Vagina (tissue), 2 donors: Measurements from ENCODE around the gene NR4A2. TPM values are rescaled to one million over a fixed set of nuclear protein-coding genes. Genes with fewer than 3 reads are reported as not detected.

ENCODE experiments used
- DNase-seq, 2 donors: peaks; one replicate each; pipeline ENCODE4 v3.0.0-alpha.2; 2017; ENCODE audit errors: extremely low spot score in 2 of 2
- H3K27ac ChIP-seq: fragments of 200-600 bp; sonication (generic); one replicate; pipeline ENCODE4 v1.5.1; 2019
- H3K27me3 ChIP-seq: fragments of 200-600 bp; sonication (generic); one replicate; pipeline ENCODE4 v1.5.1; 2019
- H3K36me3 ChIP-seq, 2 donors: fragments of 200-600 bp; sonication (generic); one replicate each; pipeline ENCODE4 v1.5.1; 2017 to 2019
- H3K4me1 ChIP-seq: fragments of 200-600 bp; sonication (generic); one replicate; pipeline ENCODE4 v1.5.1; 2019
- H3K4me3 ChIP-seq, 2 donors: fragments of 200-600 bp; sonication (generic); 1 replicate in 1 of 2; 2 replicates in 1 of 2; pipeline ENCODE4 v1.5.1; 2016 to 2019
- H3K9me3 ChIP-seq: fragments of 200-600 bp; sonication (generic); one replicate; pipeline ENCODE4 v1.5.1; 2019
- POLR2A ChIP-seq, 2 donors: fragments of 450-650 bp; IDR thresholded peaks; one replicate each; pipeline ENCODE4 v1.6.1; 2017; ENCODE audit warnings: antibody characterized with exemption in 2 of 2, mild to moderate bottlenecking in 2 of 2, moderate library complexity in 2 of 2
- POLR2AphosphoS5 ChIP-seq, 2 donors: sonication (generic); formaldehyde crosslinking; IDR thresholded peaks; one replicate each; pipeline ENCODE4 v1.9.0; 2017; ENCODE audit warnings: antibody characterized with exemption in 2 of 2, mild to moderate bottlenecking in 2 of 2, low read depth in 1 of 2; ENCODE audit not compliant: insufficient read depth in 1 of 2
- intact Hi-C: fragments of 100-400 bp; cut with DNase I; formaldehyde crosslinking; loops from one replicate; pipeline ENCODE4 v1.15.1; 2023
- total RNA-seq: library from RNA; depleted of rRNA; stranded (reverse); fragments of >200 nt; gene quantifications from one replicate; pipeline ENCODE4 v1.2.3, GENCODE V29; 2016
- TF ChIP-seq, protein P1 (sequence below), 3 experiments: fragments of 450-650 bp in 2 of 3; fragments of 200-600 bp in 1 of 3; sonication (generic) in 1 of 3; IDR thresholded peaks; one replicate each; pipeline ENCODE4 v1.5.1; 2017 to 2019; ENCODE audit warnings: antibody characterized with exemption in 3 of 3, mild to moderate bottlenecking in 2 of 3, moderate library complexity in 2 of 3

Gene NR4A2
- total RNA-seq, 1 donor from 2014 or later, result 17.2 TPM

DNA sequence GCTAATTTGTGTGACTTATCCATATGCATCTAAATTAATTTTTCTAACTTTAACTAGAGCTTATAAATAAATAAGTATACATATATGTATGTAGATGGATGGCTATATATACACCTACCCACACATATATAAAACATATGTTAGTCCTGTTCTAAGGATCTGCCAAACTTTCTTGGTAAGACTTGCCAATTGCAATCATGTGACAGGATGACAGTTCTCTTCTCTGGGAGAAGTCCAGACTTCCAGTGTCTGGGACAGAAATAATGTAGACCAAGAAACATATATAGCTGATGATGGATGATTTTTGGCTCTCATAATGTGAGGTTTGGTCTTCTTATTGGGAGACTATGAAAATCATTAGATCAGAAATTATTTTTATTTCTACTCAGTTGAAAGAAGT, 30.6 kb upstream of the NR4A2 start:
- Histone ChIP-seq H3K9me3 (no peaks in the 10 kb centered on the region), H3K4me3 (no peak overlapping the region), H3K4me1 (no peaks in the 10 kb centered on the region), H3K36me3 (no peaks in the 10 kb centered on the region), H3K27ac (no peak overlapping the region), H3K27me3 (no peaks in the 10 kb centered on the region)
- no peak for DNase-seq
- TF ChIP-seq POLR2AphosphoS5 (IDR thresholded peaks at IDR 0.05; ENCODE audit: insufficient read depth in 1 of 2, low read depth in 1 of 2), result no peak
- TF ChIP-seq POLR2A (IDR thresholded peaks at IDR 0.05), result no peak
- TF ChIP-seq, protein P1, sequence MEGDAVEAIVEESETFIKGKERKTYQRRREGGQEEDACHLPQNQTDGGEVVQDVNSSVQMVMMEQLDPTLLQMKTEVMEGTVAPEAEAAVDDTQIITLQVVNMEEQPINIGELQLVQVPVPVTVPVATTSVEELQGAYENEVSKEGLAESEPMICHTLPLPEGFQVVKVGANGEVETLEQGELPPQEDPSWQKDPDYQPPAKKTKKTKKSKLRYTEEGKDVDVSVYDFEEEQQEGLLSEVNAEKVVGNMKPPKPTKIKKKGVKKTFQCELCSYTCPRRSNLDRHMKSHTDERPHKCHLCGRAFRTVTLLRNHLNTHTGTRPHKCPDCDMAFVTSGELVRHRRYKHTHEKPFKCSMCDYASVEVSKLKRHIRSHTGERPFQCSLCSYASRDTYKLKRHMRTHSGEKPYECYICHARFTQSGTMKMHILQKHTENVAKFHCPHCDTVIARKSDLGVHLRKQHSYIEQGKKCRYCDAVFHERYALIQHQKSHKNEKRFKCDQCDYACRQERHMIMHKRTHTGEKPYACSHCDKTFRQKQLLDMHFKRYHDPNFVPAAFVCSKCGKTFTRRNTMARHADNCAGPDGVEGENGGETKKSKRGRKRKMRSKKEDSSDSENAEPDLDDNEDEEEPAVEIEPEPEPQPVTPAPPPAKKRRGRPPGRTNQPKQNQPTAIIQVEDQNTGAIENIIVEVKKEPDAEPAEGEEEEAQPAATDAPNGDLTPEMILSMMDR (IDR thresholded peaks at IDR 0.05), result no peak
- intact Hi-C loops, result loop anchor here (5.0 kb wide), 1 partner anchor 1236 kb away; no protein-coding TSS in a partner anchor

DNA sequence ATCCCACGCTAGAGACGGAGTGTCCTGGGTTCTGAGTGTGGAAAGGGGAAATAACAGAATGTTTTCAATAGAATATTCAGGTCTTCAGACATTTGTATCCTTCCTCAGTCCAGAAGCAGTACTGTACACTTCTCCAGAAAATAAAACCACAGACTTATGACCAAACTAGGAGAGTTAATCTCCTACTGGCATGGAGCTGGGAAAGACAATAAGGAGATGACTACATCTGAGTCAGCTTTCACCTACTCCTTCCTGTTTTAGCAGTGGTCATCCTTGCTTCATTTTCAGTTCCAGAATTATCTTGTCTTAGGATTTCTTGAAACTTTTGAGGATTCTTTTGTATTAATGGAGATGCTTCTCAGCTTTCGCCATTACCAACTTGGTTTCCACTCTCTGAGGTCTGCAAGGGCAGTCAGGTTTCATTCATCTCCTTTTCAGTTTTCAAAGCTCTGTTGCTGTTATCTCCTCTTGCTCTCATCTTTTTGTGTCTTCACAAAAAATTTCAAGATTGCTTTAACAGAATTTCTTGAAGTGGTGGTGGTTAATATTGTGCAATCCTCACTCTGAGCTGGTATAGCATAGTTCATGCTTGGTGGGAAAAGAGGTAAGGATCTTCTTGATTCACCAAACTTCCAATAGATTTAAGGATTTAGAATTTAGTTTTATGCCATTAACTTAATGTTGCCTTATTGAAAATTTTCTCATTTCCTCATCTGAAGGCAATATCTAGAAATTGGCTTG, 23.7 kb upstream of the NR4A2 start:
- H3K4me3 ChIP-seq, result no peak overlapping the region
- intact Hi-C loops, result no loop called here
- DNase-seq, result no peak
- H3K36me3 ChIP-seq, result no peaks in the 10 kb centered on the region
- H3K4me1 ChIP-seq, result no peaks in the 10 kb centered on the region
- H3K27ac ChIP-seq, result no peak overlapping the region
- H3K27me3 ChIP-seq, result no peaks in the 10 kb centered on the region
- TF ChIP-seq POLR2AphosphoS5 (IDR thresholded peaks at IDR 0.05; ENCODE audit: insufficient read depth in 1 of 2, low read depth in 1 of 2) (no peak), POLR2A (IDR thresholded peaks at IDR 0.05) (no peak)
- TF ChIP-seq, protein P1 (IDR thresholded peaks at IDR 0.05), result no peak
- H3K9me3 ChIP-seq, result no peaks in the 10 kb centered on the region

DNA sequence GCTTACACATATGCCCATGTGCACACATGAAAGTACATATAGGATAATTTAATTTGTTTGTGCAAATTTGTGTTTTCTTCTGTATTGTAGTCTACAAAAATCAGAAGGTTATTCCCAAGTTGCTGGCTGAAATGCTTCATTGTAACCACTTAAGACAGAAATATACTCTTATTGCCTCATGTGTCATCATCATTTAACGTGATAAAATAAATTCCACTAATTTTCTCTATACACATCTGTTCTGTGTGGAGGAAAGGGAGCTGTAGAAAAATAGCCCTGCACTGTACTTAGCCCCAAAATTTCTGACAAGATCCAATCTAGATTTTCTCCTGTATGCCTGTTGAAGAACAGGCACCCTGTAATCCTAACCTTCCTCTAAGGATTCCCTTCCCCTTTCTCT, 20.4 kb upstream of the NR4A2 start:
- Histone ChIP-seq H3K27me3 (no peaks in the 10 kb centered on the region), H3K36me3 (no peaks in the 10 kb centered on the region), H3K27ac (no peak overlapping the region), H3K9me3 (no peaks in the 10 kb centered on the region), H3K4me1 (no peaks in the 10 kb centered on the region), H3K4me3 (no peak overlapping the region)
- TF ChIP-seq, protein P1 (IDR thresholded peaks at IDR 0.05), result no peak
- TF ChIP-seq POLR2A (IDR thresholded peaks at IDR 0.05), result no peak
- DNase-seq, result no peak
- intact Hi-C loops, result no loop called here

DNA sequence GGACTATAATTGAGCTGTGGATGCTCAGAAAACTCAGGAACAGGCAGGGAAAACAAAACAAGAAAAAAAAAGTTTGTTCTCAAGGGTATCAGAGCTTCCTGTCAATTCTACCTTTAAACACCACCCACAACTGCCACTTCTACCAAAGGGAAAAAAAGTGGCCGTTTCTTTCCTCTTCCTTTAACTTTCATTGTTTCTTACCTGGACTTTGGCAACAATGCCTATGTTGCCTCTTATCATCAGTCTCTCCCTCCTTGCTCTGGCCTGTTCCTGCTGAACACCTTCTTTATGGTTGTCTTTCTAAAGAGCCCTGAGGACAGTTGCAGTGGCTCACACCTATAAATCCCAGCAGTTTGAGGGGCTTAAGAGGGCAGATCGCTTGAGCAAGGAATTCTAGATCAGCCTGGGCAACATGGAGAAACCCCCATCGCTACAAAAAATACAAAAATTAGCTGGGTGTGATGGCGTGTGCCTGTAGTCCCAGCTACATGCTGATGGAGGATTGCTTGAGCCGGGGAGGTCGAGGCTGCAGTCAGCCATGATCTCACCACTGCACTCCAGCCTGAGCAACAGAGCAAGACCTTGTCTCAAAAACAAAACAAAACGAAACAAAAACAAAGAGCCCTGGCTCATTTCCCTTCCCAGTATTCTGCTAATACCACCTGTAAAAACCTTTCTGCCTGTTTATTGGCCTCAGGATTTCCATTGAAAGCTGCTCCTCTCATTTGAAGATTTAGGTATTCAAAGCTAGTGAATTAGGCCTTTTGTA, 18.0 kb upstream of the NR4A2 start:
- no peak overlapping the region for H3K27ac ChIP-seq
- no peaks in the 10 kb centered on the region for H3K27me3 ChIP-seq
- H3K36me3 ChIP-seq, result no peaks in the 10 kb centered on the region
- no peak for DNase-seq
- no peaks in the 10 kb centered on the region for H3K4me1 ChIP-seq
- no peaks in the 10 kb centered on the region for H3K9me3 ChIP-seq
- TF ChIP-seq POLR2A (IDR thresholded peaks at IDR 0.05) (no peak), POLR2AphosphoS5 (IDR thresholded peaks at IDR 0.05; ENCODE audit: insufficient read depth in 1 of 2, low read depth in 1 of 2) (no peak)
- TF ChIP-seq, protein P1 (IDR thresholded peaks at IDR 0.05), result no peak
- H3K4me3 ChIP-seq, result no peak overlapping the region
- intact Hi-C loops, result no loop called here

GRCh38 chr2:156349605-156350004, 17.1 kb upstream of the NR4A2 start:
- TF ChIP-seq POLR2AphosphoS5 (IDR thresholded peaks at IDR 0.05; ENCODE audit: insufficient read depth in 1 of 2, low read depth in 1 of 2) (no peak), POLR2A (IDR thresholded peaks at IDR 0.05) (no peak)
- TF ChIP-seq, protein P1 (IDR thresholded peaks at IDR 0.05), result no peak
- intact Hi-C loops, result loop anchor here (10.0 kb wide), 1 partner anchor 85 kb away; the partner anchor contains the start of gene GPD2

More at GRCh38 chr2:156349605-156350004, 17.1 kb upstream of the NR4A2 start:
- Histone ChIP-seq H3K4me3 (no peak overlapping the region), H3K27ac (no peak overlapping the region), H3K27me3 (no peaks in the 10 kb centered on the region), H3K4me1 (no peaks in the 10 kb centered on the region), H3K9me3 (no peaks in the 10 kb centered on the region), H3K36me3 (no peaks in the 10 kb centered on the region)
- DNase-seq, result no peak
